ENCODE measurements around the gene SLC37A3.

DNA sequence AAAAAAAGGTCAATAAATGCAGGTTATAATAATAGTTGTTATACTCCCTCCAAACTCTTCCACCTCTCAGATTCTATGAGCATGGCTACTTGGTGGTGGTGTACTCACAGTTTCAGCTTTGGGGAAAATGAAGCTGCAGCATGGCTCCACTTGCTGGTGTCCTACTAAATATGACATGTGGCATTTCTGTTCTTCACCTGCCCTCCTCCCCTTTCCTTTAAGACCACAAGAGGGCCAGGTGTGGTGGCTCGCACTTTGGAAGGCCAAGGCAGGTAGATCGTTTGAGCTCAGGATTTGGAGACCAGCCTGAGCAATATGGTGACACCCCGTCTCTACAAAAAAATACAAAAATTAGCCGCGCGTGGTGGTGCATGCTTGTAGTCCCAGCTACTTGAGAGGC is 101.1 kb downstream of the SLC37A3 start:
- TF ChIP-seq, protein P1, sequence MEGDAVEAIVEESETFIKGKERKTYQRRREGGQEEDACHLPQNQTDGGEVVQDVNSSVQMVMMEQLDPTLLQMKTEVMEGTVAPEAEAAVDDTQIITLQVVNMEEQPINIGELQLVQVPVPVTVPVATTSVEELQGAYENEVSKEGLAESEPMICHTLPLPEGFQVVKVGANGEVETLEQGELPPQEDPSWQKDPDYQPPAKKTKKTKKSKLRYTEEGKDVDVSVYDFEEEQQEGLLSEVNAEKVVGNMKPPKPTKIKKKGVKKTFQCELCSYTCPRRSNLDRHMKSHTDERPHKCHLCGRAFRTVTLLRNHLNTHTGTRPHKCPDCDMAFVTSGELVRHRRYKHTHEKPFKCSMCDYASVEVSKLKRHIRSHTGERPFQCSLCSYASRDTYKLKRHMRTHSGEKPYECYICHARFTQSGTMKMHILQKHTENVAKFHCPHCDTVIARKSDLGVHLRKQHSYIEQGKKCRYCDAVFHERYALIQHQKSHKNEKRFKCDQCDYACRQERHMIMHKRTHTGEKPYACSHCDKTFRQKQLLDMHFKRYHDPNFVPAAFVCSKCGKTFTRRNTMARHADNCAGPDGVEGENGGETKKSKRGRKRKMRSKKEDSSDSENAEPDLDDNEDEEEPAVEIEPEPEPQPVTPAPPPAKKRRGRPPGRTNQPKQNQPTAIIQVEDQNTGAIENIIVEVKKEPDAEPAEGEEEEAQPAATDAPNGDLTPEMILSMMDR (IDR thresholded peaks at IDR 0.05), result no peak
- no peak for TF ChIP-seq POLR2A (IDR thresholded peaks at IDR 0.05)

Data from uterus (tissue), 2 donors.